ENCODE results near the gene STUB1.

Gene STUB1

DNA sequence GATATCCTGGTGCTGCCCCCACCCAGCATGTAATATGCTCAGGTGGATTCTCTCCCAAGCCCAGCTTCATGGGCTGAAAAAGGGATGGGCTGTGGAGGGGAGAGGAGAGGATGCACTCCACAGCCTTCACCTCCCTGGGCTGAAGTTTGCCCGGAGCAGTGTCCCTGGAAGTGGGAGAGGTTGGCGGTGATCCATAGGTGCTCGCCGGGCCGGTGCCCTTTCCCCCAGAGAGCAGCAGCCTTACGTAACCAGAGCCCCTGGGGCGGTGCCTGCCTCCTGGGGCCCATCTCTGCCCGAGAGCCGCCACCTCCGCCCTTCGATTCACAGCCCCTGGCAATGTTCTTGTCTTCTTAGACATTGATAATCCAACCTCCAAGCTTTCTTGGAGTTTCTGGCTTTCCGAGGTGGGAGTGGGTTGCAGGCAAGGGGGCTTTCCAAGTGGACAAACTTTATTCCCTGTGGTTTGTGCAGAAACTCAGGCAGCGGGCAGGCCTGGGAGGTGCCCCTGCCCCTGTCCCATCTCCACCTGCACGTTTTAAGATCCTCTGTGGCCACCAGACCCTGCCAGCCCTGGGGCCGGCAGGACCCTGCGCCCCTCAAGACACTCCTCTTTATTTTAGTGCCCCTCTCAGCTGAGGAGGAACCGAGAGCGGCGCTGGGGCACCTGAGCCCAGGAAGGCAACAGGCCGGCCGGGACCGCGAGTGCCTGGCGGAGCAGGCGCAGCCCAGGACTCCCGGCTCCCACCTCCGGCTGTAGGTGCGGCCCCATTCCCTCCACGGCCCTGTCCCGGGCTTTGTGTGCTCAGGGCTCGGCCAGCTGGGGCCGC, 34.1 kb upstream of the STUB1 start:
- DNase-seq = no peak

- DNase-seq = no peak
Observed at GRCh38 chr16:646679-647172, 33.5 kb upstream of the STUB1 start.

GRCh38 chr16:647173-647902, 32.9 kb upstream of the STUB1 start:
- DNase-seq = no peak

DNA sequence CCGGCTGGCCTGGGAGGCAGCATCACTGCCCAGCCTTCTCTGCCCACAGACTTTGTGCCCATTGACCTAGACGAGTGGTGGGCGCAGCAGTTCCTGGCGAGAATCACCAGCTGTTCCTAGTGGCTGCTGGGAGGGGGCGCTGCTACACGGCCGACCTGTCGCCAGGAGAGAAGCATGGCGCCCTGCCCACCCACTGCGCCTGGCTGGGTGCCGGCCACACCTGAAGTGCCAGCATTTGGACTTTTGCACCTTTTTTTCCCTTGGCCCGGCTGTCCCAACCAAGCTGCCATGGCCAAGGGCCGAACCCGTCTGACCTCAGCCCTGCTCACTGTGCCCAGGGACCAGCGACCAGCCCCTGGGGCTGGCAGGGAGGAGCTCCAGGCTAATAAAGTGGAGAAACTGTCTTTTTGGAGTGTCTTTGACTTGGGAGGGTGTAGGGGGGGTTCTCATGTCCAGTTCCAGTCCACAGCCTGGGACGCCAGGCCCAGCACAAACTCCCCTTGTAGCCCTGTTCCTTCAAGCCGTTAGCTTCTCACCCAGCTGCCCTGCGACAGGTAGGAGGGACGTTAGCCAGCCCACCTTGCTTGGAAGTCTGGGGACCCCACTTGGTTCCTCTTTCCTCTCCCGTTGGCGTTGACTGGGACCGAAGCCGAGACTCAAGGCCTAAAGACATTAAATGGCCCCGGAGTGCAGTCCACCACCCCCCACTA, 32.0 kb upstream of the STUB1 start:
- peak; percentile 7 for DNase-seq

- peak; percentile 89 for DNase-seq
Observed at GRCh38 chr16:648781-649589, 31.2 kb upstream of the STUB1 start, which contains the start of gene WDR90. Gene WDR90 (plus strand): TSS chr16:649365. CDS start chr16:649417, 52 bp downstream.

DNA sequence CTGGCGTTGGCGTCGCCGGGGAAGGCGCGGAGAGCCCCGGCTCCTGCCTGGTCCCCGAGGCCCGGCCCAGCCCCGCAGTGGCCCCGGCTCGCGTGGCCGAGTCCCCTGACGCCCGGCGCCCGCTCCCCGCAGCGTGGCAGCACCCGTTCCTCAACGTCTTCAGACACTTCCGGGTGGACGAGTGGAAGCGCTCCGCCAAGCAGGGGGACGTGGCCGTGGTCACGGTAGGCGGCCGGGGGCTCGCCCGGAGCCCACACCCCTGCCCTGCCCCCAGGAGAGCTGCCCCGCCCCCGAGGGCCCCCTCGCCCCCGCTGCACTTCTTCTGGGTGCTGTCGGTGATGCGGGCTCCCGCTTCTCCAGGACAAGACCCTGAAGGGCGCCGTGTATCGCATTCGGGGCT, 30.6 kb upstream of the STUB1 start:
- DNase-seq = no peak

DNA sequence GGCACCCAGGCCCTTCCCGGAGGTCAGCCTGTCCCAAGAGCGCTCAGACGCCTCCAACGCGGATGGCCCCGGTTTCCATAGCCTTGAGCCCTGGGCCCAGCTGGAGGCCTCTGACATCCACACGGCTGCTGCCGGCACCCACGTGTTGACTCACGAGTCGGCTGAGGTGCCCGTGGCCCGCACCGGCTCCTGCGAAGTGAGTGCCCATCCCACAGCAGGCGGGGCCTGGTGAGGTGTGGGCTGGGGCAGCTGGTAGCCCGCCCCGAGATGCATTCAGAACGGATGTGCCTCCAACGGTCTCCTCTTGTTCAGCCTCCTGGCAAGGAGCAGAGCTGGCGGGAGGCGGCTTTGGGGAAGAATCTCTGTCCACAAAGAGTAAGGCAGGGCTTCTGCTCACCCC, 28.4 kb upstream of the STUB1 start:
- no peak for DNase-seq

DNA sequence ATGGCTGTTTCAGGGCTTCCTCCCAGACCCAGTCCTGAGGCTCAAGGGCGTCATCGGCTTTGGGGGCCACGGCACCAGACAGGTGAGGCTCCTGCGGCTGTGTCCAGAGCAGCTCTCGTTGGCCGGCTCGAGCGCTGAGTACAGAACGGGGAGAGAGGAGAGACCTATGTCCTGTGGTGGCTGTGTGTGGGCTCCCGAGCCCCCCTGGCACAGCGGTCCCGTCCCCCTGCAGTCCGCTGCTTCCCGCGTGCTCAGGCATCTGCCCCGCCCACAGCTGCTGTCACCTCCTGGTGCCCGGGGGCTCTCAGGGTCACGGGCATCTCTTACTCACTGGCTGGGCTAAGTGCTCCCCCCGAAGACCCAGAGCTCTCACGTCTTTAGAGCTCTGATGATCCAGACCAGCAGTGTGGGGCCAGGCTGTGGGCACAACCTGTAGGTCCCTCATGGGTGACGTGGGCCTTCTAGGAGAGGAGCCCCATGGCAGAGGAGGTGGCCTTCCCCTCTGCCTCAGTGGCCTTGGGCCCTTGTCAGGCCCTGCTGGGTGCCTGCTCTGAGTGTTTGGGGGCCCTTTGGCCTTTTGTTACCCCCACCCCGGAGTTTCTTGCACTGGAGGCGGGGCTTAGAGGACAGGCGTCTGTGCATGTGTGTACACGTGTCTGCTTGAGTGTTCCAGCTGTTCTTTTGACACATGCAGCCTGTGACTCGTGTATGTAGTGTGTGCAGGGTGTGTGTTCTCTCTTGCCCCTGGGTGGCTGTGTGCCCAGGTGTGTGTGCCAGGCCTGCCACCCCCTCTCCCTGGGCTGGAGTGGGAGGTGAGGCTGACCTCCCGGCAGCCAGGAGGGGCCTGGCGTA, 27.5 kb upstream of the STUB1 start:
- no peak for DNase-seq

GRCh38 chr16:654034-654433, 26.2 kb upstream of the STUB1 start:
- DNase-seq = no peak

GRCh38 chr16:657487-657886, 22.7 kb upstream of the STUB1 start:
- no peak for DNase-seq

DNA sequence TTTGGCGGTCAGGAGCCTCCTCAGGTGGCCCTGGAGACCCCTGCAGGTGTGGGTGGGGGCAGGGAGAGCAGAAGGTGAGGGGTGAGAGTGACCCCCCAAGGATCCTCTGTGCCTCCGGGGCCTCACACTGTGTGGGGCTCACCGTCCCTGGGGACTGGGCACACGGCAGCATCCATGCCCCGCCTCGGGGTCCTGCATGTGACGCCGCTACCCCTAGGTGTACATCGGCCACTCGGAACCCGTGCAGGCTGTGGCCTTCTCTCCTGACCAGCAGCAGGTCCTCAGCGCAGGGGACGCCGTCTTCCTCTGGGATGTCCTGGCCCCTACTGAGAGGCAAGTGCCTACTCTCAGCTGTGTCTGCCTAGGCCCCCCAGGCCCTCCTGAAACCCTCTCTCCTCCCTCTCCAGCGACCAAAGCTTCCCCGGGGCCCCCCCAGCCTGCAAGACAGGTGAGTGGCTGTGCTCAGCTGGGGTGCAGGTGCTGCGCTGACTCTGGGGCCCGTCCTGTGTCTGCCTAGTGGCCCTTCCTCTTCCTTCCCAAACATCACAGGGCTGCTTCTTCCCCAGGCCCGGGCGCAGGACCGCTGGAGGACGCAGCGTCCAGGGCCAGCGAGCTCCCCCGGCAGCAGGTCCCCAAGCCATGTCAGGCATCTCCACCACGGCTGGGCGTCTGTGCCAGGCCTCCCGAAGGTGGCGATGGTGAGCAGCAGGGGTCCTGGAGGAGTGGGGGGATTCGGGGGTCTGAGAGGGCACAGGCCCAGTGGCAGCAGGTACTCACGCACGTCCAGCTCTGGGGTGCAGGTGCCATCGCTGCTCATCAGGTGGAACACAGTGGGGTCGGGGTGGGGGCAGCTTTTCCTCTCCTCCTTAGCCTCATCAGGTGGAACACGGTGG, 21.3 kb upstream of the STUB1 start:
- no peak for DNase-seq

DNA sequence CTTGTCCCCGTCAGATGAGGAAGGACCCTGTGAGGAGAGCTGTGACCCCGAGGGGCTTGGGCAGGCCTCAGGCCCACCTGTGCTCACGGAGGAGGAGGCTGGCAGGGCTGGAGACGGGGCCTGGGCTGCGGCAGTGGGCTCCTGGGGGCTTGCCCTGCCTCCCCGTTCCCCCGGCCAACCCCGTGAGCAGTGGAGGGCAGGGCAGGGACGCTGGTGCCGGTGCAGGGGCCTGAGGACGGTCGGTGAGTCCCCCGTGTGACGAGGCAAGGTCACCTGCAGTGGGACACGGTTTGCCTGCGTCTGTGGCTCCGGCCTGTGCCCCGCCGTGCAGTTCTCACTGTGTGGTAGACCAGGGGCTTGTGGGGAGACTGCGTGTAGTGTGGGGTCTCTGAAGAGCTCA, 20.6 kb upstream of the STUB1 start:
- DNase-seq = no peak

GRCh38 chr16:660132-660458, 20.1 kb upstream of the STUB1 start:
- DNase-seq = no peak

DNA sequence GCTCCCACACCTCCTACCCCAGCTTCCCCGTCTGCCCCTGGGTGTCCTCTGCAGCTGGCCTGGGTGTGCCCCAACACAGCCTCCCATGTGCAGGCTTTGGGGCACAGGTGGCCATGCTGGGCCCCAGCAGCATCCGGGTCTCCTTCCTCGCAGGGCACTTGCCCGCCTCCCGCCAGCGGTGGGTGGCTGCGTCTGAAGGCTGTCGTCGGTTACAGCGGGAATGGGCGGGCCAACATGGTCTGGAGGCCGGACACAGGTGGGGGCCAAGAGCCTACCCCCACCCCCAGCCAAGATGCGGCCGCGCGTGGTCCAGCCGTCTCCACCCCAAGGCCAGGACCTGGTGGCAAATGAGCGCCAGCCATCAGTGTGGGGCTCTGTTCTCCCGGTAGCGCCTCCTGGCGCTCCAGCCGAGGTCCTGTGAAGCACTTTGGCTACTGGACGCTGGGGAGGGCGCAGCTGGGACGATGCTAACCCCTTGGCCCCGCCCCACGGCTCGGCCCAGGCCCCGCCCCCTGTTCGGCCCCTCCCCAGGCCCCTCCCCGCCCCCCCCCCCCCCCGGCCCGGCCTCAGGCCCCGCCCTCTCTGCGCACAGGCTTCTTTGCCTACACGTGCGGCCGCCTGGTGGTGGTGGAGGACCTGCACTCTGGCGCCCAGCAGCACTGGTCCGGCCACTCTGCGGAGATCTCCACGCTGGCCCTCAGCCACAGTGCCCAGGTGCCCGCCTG, 19.6 kb upstream of the STUB1 start:
- DNase-seq = peak; percentile 28

DNA sequence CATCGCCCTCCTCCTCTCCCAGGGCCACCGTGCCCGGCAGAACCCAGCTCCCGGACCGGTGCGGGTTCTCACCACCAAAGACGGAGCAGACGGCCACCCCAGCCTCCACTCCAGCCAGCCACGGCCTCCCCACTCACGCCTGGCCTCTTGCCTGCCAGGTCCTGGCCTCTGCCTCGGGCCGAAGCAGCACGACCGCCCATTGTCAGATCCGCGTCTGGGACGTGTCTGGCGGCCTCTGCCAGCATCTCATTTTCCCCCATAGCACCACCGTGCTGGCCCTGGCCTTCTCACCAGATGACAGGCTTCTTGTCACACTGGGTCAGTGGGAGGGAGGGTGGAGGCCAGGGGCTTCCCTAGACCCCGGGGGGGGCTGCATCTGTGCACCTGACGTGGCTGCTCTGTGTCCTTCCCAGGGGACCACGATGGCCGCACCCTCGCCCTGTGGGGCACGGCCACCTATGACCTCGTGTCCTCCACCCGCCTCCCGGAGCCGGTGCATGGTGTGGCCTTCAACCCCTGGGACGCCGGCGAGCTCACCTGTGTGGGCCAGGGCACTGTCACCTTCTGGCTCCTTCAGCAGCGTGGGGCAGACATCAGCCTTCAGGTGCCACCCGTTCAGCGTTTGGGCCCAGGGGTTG, 18.9 kb upstream of the STUB1 start:
- DNase-seq = no peak

- DNase-seq = no peak
Observed at GRCh38 chr16:662095-662494, 18.1 kb upstream of the STUB1 start.

- DNase-seq = no peak
Observed at GRCh38 chr16:662597-662996, 17.6 kb upstream of the STUB1 start.

DNA sequence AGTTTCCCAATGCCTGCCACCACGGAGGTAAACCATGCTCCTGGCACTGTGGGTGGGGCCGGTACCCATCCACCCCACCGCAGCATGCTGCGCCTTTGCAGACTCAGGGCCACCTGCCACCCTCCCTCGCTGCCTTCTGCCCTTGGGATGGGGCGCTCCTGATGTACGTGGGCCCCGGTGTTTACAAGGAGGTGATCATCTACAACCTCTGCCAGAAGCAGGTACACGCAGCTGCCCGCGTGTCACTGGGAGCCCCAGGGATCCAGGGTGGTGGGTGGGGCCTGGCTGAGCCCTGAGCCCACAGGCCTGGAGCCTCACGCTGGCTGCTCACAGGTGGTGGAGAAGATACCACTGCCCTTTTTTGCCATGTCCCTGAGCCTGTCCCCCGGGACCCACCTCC, 13.6 kb upstream of the STUB1 start:
- no peak for DNase-seq

- DNase-seq = no peak
Observed at GRCh38 chr16:667113-667779, 13.0 kb upstream of the STUB1 start.

Data from NCI-H2227 treated with DMSO at 0.1 percent for 48 hours (cell line).